Adipose tissue (tissue), 3 donors: ENCODE measurements around the gene PTGES. TPM values are rescaled to one million over a fixed set of nuclear protein-coding genes. Genes with fewer than 3 reads are reported as not detected.
"Not testable (repeated sequence)": the region's sequence is repeated elsewhere in the genome, so short reads cannot be mapped to it uniquely, and the experiment has no call there.

Experiments
- H3K27ac ChIP-seq: one replicate; pipeline ENCODE4 v1.5.1; 2013; ENCODE audit warnings: low read depth, low read length
- WGBS, 3 donors: extraction: QIAGEN DNeasy Blood & Tissue Kit; methylation state at CpG; one replicate each; pipeline ENCODE4 v1.1.7; 2013; 5-methylcytosine and 5-hydroxymethylcytosine counted together
- polyA plus RNA-seq, 3 donors: library from polyadenylated mRNA; stranded (reverse); fragments of 200-250 nt; gene quantifications; one replicate each; pipeline ENCODE4 v1.2.3, GENCODE V29; 2013
- donor health status: healthy with polysubstance abuse.
- donor health status: Bipolar disorder and iron deficiency.
- donor health status: healthy.

PTGES gene, protein sequence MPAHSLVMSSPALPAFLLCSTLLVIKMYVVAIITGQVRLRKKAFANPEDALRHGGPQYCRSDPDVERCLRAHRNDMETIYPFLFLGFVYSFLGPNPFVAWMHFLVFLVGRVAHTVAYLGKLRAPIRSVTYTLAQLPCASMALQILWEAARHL
- 10 to 100 TPM in 2 of 3 donors, under 1 TPM in 1; 0.67 to 25.8 (median 13.3) TPM for polyA plus RNA-seq

DNA sequence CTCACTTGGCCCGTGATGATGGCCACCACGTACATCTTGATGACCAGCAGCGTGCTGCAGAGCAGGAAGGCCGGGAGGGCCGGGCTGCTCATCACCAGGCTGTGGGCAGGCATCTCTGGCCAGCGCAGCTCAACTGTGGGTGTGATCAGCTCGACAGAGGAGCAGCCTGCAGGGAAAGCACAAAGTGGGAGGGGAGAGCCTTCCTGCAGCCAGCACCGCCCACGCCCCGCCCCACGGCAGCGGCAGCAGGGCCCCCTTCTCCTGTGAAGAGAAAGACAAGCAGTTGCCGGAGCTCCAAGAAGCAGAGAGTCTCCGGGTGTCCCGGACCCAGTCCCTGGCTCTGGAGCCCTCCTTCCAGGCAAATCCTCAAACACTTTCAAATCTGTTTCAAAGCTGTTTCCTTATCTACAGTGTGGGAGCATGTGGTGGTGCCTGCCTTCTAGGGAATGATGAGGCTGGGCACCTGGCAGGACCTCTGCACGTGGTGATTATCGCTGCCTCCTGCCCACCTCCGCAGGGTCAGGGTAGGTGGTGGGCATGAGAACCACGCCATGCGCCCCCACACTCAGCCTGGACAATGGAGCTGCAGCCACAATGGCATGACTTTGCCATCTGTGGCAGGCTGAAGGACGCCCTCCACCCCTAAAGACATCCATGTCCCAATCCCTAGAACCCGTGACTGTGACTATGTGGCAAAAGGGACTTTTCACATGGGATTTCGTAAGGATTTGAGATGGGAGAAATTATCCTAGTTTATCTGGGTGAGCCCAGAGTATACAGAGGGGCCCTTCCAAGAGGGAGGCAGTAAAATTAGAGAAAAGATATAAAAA lies at the start of gene PTGES:
Gene PTGES, minus strand, starts transcription at position 143 of the 830 bp plus-strand sequence. Its CDS starts 30 bp downstream, at position 113.
- WGBS, 3 donors: 14 to 21% (median 20%) methylated on average over 23 of the region's 23 CpGs
- no peak within 1 kb of the TSS for H3K27ac ChIP-seq

GRCh38 chr9:129801504-129801903 lies 48.7 kb upstream of the PTGES start:
- 73 to 89% (median 88%) methylated on average over 17 of the region's 17 CpGs for WGBS, 3 donors
- H3K27ac ChIP-seq: no peak overlapping the region

GRCh38 chr9:129798973-129799372 lies 46.1 kb upstream of the PTGES start:
- WGBS, 3 donors: 38 to 62% (median 57%) methylated on average over 6 of the region's 6 CpGs
- H3K27ac ChIP-seq: no peak overlapping the region

GRCh38 chr9:129796029-129796428 lies 43.2 kb upstream of the PTGES start:
- 67 to 89% (median 81%) methylated on average over 2 of the region's 2 CpGs for WGBS, 3 donors

GRCh38 chr9:129794549-129794948 lies 41.7 kb upstream of the PTGES start:
- H3K27ac ChIP-seq: no peak overlapping the region
- WGBS, 3 donors: 77 to 83% (median 83%) methylated on average over 8 of the region's 8 CpGs

More at GRCh38 chr9:129796029-129796428, 43.2 kb upstream of the PTGES start:
- H3K27ac ChIP-seq: not testable (repeated sequence)

DNA sequence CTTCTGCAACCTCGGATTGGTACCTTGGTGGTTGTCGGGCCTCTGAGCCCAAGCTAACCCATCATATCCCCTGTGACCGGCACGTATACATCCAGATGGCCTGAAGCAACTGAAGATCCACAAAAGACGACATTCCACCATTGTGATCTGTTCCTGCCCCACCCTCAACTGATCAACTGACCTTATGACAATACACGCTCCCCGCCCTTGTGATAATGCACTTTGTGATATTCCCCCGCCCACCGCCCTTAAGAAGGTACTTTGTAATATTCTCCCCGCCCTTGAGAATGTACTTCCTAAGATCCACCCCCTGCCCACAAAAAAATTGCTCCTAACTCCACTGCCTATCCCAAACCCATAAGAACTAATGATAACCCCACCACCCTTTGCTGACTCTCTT lies 33.6 kb upstream of the PTGES start:
- H3K27ac ChIP-seq: no peak overlapping the region
- WGBS, 3 donors: 76 to 79% (median 78%) methylated on average over 10 of the region's 10 CpGs

DNA sequence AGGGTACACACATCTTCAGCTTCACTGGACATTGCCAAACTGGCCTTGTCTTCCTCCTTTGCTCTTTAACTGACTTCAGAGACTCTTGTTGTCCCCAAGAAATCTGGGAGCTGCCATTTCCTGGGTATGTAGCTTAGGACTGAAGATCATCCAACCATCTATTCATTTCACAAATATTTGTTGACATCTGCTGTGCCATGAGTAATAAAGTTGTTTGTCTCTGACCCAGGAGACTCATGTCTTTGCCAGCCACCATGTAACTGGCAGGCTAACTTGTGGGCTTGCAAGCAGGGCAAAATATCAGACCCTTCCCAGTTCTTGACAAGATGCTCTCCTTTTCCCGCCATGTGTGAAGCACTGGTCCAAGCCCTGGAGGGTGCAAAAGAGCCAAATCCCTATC lies 33.0 kb upstream of the PTGES start:
- no peak overlapping the region for H3K27ac ChIP-seq
- 90 to 95% (median 92%) methylated on average over 1 of the region's 1 CpG for WGBS, 3 donors

GRCh38 chr9:129784970-129785369 lies 32.1 kb upstream of the PTGES start:
- 64 to 69% (median 66%) methylated on average over 11 of the region's 11 CpGs for WGBS, 3 donors
- H3K27ac ChIP-seq: not testable (repeated sequence)

DNA sequence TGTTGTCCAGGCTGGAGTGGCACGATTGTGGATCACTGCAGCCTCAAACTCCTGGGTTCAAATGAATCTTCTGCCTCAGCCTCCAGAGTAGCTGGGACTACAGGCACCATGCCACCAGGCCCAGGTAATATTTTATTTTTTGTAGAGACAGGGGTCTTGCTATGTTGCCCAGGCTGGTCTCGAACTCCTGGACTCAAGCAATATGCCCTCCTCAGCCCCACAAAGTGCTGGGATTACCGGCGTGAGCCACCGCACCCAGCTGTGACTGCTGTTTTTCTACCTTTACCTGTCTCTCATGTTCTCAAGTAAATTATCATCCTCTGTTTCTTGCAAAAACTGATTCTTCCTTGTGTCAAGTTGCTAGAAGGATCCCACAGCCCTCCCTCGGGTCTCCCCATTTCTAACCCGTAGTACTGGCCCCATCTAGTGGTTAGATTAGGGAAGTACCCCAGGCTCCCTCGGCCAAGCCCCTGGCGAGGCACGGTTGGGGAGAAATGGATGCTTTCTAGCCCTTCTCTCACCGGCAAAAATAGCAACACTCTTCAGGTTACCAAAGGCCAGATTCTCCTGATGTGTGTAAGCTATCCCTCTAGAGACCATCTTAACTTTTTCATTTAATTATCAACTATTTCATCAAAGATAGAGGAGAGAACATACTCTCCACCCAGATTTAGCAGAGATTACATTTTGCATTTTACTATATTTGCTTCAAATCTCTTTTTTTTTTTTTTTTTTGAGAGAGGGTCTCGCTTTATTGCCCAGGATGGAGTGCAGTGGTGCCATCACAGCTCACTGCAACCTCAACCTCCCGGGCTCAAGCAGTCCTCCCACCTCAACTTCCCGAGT lies 30.9 kb upstream of the PTGES start:
- 29 to 36% (median 36%) methylated on average over 14 of the region's 14 CpGs for WGBS, 3 donors
- no peak overlapping the region for H3K27ac ChIP-seq

DNA sequence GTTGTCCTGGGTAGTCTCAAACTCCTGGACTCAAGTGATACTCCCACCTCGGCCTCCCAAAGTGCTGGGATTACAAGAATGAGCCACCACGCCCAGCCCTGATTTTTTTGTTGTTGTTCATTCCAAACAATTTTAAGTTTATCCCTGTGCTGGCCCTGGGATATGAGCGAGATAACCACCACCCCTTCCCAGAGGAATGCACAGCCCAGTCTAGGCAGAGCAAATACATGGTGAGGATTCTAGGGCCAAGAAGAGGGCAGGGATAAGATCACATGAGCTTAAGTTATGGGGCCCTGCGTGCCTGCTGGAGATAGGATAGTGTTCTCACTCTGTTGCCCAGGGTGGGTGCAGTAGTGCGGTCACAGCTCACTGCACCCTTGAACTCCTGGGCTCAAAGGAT lies 29.1 kb upstream of the PTGES start:
- 66 to 75% (median 75%) methylated on average over 5 of the region's 5 CpGs for WGBS, 3 donors
- H3K27ac ChIP-seq: no peak overlapping the region

GRCh38 chr9:129781131-129781530 lies 28.3 kb upstream of the PTGES start:
- WGBS, 3 donors: 70 to 81% (median 76%) methylated on average over 8 of the region's 8 CpGs
- H3K27ac ChIP-seq: no peak overlapping the region

GRCh38 chr9:129779560-129780190 lies 26.8 kb upstream of the PTGES start:
- 89 to 95% (median 92%) methylated on average over 7 of the region's 7 CpGs for WGBS, 3 donors
- H3K27ac ChIP-seq: no peak overlapping the region

GRCh38 chr9:129778469-129778868 lies 25.6 kb upstream of the PTGES start:
- 84 to 89% (median 89%) methylated on average over 3 of the region's 3 CpGs for WGBS, 3 donors
- H3K27ac ChIP-seq: no peak overlapping the region

GRCh38 chr9:129777769-129778130 lies 24.9 kb upstream of the PTGES start:
- no peak overlapping the region for H3K27ac ChIP-seq
- WGBS, 3 donors: 50 to 82% (median 52%) methylated on average over 11 of the region's 11 CpGs

- 10 to 66% (median 11%) methylated on average over 15 to 16 of the region's 16 CpGs for WGBS, 3 donors
- H3K27ac ChIP-seq: no peak overlapping the region
These were observed 24.3 kb upstream of the PTGES start for GRCh38 chr9:129776938-129777768.

- H3K27ac ChIP-seq: no peak overlapping the region
- WGBS, 3 donors: 56 to 73% (median 61%) methylated on average over 8 of the region's 8 CpGs
These were observed 23.7 kb upstream of the PTGES start for GRCh38 chr9:129776566-129776937.

- WGBS, 3 donors: 89 to 96% (median 89%) methylated on average over 4 of the region's 4 CpGs
- H3K27ac ChIP-seq: not testable (repeated sequence)
These were observed 23.3 kb upstream of the PTGES start for GRCh38 chr9:129776096-129776495.

- 42 to 66% (median 54%) methylated on average over 2 of the region's 2 CpGs for WGBS, 3 donors
- no peak overlapping the region for H3K27ac ChIP-seq
These were observed 22.6 kb upstream of the PTGES start for GRCh38 chr9:129775448-129775798.
